Right lobe of liver (tissue), 6 donors: ENCODE results near the gene ZSWIM9. TPM values are rescaled to one million over a fixed set of nuclear protein-coding genes. Genes with fewer than 3 reads are reported as not detected.
A peak's percentile ranks its signal among the peaks of the same experiment; 100 is the strongest.

Experiments used
- ATAC-seq, 4 donors: fragments of 200-7000 bp; cut with Tn5 transposase; one replicate each; pipeline ENCODE4 v1.9.1; 2020; ENCODE audit warnings: mild to moderate bottlenecking in 4 of 4, moderate library complexity in 4 of 4
- DNase-seq, 3 donors: peaks; one replicate each; pipeline ENCODE4 v3.0.0-alpha.2; 2020
- H3K27ac ChIP-seq, 3 donors: fragments of 200-600 bp; one replicate each; pipeline ENCODE4 v1.8.0; 2022
- H3K27me3 ChIP-seq, 2 donors: fragments of 200-600 bp; one replicate each; pipeline ENCODE4 v1.8.0; 2022
- H3K36me3 ChIP-seq, 4 donors: fragments of 200-600 bp; sonication (generic) in 1 of 4; one replicate each; pipeline versions ENCODE4 v1.5.1 to v1.8.0; 2017 to 2022; ENCODE audit warnings: control low read depth in 1 of 4
- H3K4me1 ChIP-seq, 4 donors: fragments of 200-600 bp; sonication (generic) in 1 of 4; one replicate each; pipeline versions ENCODE4 v1.5.1 to v1.8.0; 2017 to 2022; ENCODE audit warnings: control low read depth in 1 of 4
- H3K4me3 ChIP-seq, 3 donors: fragments of 200-600 bp; one replicate each; pipeline ENCODE4 v1.8.0; 2022
- H3K9me3 ChIP-seq, 4 donors: fragments of 200-600 bp; sonication (generic) in 1 of 4; one replicate each; pipeline versions ENCODE4 v1.5.1 to v1.8.0; 2017 to 2022; ENCODE audit warnings: control low read depth in 1 of 4
- CTCF ChIP-seq, 4 donors: fragments of 200-600 bp in 3 of 4; fragments of 450-650 bp in 1 of 4; IDR thresholded peaks; one replicate each; pipeline versions ENCODE4 v1.5.1 to v1.8.0; 2016 to 2022; ENCODE audit warnings: antibody characterized with exemption in 4 of 4, mild to moderate bottlenecking in 2 of 4
- POLR2A ChIP-seq: fragments of 450-650 bp; IDR thresholded peaks from one replicate; pipeline ENCODE4 v1.6.1; 2017; ENCODE audit warnings: antibody characterized with exemption, mild to moderate bottlenecking
- WGBS: methylation state at CpG from one replicate; pipeline ENCODE4 v1.1.6; 2018; ENCODE audit warnings: low coverage, low lambda C conversion rate; ENCODE audit not compliant: insufficient coverage; ENCODE audit errors: missing lambda C conversion rate; 5-methylcytosine and 5-hydroxymethylcytosine counted together
- intact Hi-C, 2 donors: fragments of 100-400 bp; cut with DNase I; formaldehyde crosslinking; loops; one replicate each; pipeline versions ENCODE4 v1.11.2 to v1.14.1; 2022
- total RNA-seq, 6 experiments: library from RNA; depleted of rRNA in 2 of 6; stranded (reverse); fragments of >200 nt in 2 of 6; fragmentation: NEBNext Ultra II Directional in 3 of 6; extraction: Animal tissue kit (Norgen Biotek cat#: 25700) in 3 of 6; gene quantifications; one replicate each; pipeline versions ENCODE4 v1.1.0 to v1.2.4, GENCODE V29; 2016 to 2023
- donor health status: DM: no; HTN: yes; CAD: no.
- donor health status: DM: no; HTN: no; CAD: no.
- donor health status: DM: no; HTN: no; CAD: no.
- donor health status: DM: no; HTN: yes; CAD: no.
- donor health status: DM: no; HTN: yes; CAD: no.

Gene ZSWIM9
- total RNA-seq, 6 experiments from 2014 or later: 1.5 to 2.5 (median 2.0) TPM

- ATAC-seq (no peak), DNase-seq (peak in 1 of 3 donors; percentile 41)
- Histone ChIP-seq H3K4me1 (no peaks in the 10 kb centered on the region), H3K27me3 (no peaks in the 10 kb centered on the region), H3K4me3 (no peak overlapping the region), H3K27ac (no peak overlapping the region), H3K9me3 (no peaks in the 10 kb centered on the region), H3K36me3 (no peaks in the 10 kb centered on the region)
- TF ChIP-seq POLR2A: no peak
- TF ChIP-seq CTCF (IDR thresholded peaks at IDR 0.05): no peak
- WGBS: 71% methylated on average over 40 of the region's 95 CpGs
- intact Hi-C loops: no loop called here
Measured at GRCh38 chr19:48194844-48195830, 24.7 kb downstream of the ZSWIM9 start.

GRCh38 chr19:48196321-48196763, 25.9 kb downstream of the ZSWIM9 start:
- H3K9me3 ChIP-seq: no peaks in the 10 kb centered on the region
- ATAC-seq: peak; percentile 16 to 33 (median 20)
- 100% methylated on average over 2 of the region's 23 CpGs for WGBS
- intact Hi-C loops: no loop called here
- H3K27ac ChIP-seq: no peak overlapping the region
- no peaks in the 10 kb centered on the region for H3K36me3 ChIP-seq
- H3K4me1 ChIP-seq: no peaks in the 10 kb centered on the region
- no peaks in the 10 kb centered on the region for H3K27me3 ChIP-seq
- no peak overlapping the region for H3K4me3 ChIP-seq
- peak in 1 of 3 donors; percentile 47 for DNase-seq
- TF ChIP-seq CTCF (IDR thresholded peaks at IDR 0.05) (no peak), POLR2A (no peak)

GRCh38 chr19:48196933-48197665, 26.6 kb downstream of the ZSWIM9 start:
- Histone ChIP-seq H3K4me1 (no peaks in the 10 kb centered on the region), H3K27ac (no peak overlapping the region), H3K9me3 (no peaks in the 10 kb centered on the region), H3K4me3 (no peak overlapping the region), H3K27me3 (no peaks in the 10 kb centered on the region), H3K36me3 (no peaks in the 10 kb centered on the region)
- intact Hi-C loops: no loop called here
- WGBS: 50% methylated on average over 11 of the region's 13 CpGs
- ATAC-seq: peak; percentile 10 to 55 (median 38)
- DNase-seq: peak in 1 of 3 donors; percentile 41
- TF ChIP-seq CTCF (IDR thresholded peaks at IDR 0.05) (no peak), POLR2A (no peak)

- peak overlapping the region in 2 of 3 donors; percentile 19 to 50 for H3K27ac ChIP-seq
- peak overlapping the region; percentile 57 to 81 (median 68) for H3K4me3 ChIP-seq
- H3K36me3 ChIP-seq: no peaks in the 10 kb centered on the region
- no peak for TF ChIP-seq POLR2A
- TF ChIP-seq CTCF (IDR thresholded peaks at IDR 0.05): no peak
- no peak for ATAC-seq
- no peaks in the 10 kb centered on the region for H3K9me3 ChIP-seq
- peaks cover 0 to 6% (median 0%) of the 10 kb centered on the region in 4 donors for H3K4me1 ChIP-seq
- no peak for DNase-seq
- intact Hi-C loops: no loop called here
- whole genome bisulfite sequencing: 4% methylated on average over 5 of the region's 5 CpGs
- no peaks in the 10 kb centered on the region for H3K27me3 ChIP-seq
Measured at GRCh38 chr19:48203222-48203793, 32.8 kb downstream of the ZSWIM9 start.
